Right renal cortex interstitium (tissue), 3 donors: ENCODE results near the gene DNAJC16. TPM values are rescaled to one million over a fixed set of nuclear protein-coding genes. Genes with fewer than 3 reads are reported as not detected.
"Not testable (repeated sequence)": the region's sequence is repeated elsewhere in the genome, so short reads cannot be mapped to it uniquely, and the experiment has no call there.

Experiments used
- DNase-seq, 3 donors: peaks; one replicate each; pipeline ENCODE4 v3.0.0-alpha.2; 2013; ENCODE audit warnings: low read depth in 3 of 3, low spot score in 2 of 3
- polyA plus RNA-seq, 3 donors: library from polyadenylated mRNA; unstranded; fragments of 120-200 nt; gene quantifications; one replicate each; pipeline ENCODE4 v1.2.1, GENCODE V29; 2013; ENCODE audit not compliant: insufficient read length in 3 of 3

The DNAJC16 gene
- polyA plus RNA-seq, 3 donors = 30.1 to 34.0 (median 32.1) TPM

DNA sequence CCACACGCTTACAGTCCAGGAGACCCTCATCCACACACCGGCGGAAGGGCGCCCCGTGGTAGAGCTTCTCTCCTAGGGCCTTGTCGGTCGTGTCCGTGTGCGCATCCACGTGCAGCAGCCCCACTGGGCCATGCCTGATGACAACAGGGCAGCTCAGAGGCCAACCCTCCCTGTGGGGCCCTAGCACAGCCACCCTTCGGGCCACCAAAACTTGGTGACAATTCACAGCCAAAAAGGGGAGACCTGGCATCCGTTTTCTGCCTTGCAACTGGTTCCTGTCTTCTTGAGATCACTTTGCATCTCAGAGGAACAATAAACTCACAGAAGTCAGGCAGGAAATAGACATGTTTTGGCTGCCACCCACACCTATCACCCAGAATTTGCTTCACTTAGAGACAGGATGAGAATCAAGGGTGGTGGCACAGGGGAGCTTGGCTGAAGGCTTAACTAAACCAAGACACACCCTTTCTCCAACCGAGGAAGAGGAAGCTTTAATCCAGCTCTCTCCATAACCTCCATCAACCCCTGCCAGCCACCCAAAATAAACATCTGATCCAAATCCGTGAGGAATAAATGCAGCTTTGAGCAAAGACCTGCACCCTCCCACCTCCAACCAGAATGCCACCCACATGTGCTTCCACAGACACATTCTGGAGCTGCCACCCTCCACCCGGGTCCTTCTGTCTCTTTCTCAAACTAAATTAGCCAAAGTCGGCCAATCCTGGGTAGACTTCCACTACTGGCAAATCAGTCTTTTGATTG lies 52.5 kb downstream of the DNAJC16 start:
- no peak for DNase-seq

DNA sequence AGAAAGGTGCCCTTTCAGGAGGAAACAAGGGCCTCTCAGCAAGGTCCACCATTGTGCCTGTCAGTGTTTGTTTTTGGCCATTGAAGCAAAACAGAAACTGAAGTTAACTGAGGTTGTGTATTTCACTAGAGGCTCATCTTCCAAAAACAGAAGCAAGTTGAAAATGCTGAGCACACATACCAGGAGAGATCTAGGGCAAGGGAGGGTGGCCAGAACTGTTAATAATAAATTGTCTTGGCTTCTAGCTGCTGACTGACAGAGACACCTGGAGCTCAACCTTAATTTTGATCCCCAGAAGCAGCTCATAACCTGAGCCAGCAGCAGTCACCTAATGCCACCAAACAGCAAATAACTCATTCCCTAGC lies 53.0 kb downstream of the DNAJC16 start:
- DNase-seq = no peak

- no peak for DNase-seq
Measured at GRCh38 chr1:15583016-15583706, 56.5 kb downstream of the DNAJC16 start.

- DNase-seq = no peak
Measured at GRCh38 chr1:15584489-15585363, 58.1 kb downstream of the DNAJC16 start, which contains the start of gene AGMAT. TSS of gene AGMAT (minus strand) at chr1:15585051. CDS start at chr1:15584967, 84 bp downstream.

GRCh38 chr1:15592285-15592684 lies 65.6 kb downstream of the DNAJC16 start:
- DNase-seq = no peak

DNA sequence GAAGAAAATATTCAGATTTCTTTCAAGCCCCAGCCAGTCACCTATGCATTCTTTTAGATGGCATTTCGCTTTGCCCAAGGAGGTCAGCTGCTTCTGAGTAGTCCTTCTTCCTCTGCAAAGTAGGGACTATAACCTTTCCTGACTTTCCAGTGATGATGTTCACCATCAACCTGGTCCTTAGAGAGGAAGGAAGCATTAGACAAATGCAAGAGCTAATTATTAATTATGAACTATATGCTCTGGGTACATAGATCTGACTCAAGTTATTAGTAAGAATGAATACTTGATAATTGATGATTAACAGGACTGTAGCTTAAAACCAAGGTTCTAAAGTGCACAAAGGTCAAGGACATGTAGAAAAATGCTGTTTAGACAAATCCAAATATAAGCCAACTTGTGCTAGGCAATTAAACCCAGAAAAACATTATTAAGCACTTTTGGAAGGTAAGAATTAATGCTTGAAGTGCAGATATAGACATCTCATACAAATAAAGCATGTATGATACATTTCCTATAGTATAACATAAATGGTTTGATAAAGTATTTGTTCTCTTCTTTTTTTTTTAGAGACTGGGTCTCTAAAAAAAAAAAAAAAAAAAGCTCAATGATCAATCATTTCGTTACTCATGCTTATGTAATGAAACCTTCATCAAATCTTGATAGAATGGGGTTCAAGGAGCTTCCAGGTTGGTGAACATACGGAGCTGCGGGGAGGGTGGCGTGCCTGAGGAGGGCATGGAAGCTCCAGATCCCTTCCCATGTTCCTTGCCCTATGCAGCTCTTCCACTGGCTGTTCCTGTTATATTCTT lies 69.4 kb downstream of the DNAJC16 start:
- no peak for DNase-seq

GRCh38 chr1:15598436-15598835 lies 71.8 kb downstream of the DNAJC16 start:
- DNase-seq = no peak

DNA sequence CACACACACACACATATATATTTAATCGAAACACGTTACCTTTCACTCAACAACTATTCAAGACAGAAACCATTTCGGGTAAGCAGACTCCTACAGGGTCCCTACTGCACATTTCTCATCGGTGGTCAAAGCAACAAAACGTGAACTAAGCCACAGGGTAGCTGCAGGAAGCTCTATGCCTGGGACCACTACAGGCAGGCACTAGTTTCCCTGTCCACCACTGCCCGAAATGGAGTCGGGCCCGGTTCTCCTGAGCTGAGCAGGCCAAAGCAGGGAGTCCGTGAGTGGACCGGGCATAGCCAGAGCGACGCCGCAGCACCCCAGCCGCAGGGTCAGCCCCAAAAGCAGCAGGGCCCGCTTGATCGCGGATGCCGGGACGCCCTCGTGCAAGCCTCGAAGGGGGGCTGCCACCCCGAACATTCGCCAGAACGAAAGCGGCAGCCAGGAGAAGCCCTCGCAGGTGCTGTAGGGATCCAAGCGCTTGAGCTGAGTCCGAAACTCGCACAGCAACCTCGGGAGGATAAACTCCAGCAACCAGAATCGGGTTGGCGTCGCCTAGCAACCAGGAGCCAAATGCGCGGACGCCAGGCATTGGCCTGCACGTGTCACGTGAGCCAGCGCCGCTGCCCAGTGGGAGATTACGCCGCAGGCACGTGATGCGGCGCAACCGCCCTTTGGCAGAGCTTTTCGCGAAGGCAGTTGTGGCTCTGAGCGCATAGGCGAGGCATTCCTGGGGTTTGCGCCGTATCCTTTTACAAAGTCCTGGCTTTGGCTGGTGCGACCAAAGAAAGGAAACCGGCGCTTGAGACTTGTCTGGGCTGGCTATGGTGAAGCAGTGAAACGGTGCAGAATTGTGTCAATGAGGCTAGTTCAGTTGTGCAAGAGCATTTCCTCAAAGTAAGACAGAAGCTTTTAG lies 76.7 kb downstream of the DNAJC16 start:
- DNase-seq = peak; percentile 90 to 94 (median 91)

DNA sequence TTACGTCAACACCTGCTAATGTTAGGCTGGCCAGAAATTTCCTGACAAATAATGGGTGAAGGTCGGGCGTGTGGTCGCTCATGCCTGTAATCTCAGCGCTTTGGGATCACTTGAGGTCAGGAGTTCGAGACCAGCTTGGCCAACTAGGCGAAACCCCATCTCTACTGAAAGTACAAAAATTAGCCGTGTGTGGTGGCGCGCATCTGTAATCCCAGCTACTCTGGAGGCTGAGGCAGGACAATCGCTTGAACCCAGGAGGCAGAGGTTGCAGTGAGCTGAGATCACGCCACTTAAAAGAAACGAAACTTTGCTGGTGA lies 77.3 kb downstream of the DNAJC16 start:
- not testable (repeated sequence) for DNase-seq

GRCh38 chr1:15604400-15604799 lies 77.8 kb downstream of the DNAJC16 start:
- not testable (repeated sequence) for DNase-seq

GRCh38 chr1:15605398-15606383 lies 79.0 kb downstream of the DNAJC16 start:
- no peak for DNase-seq

DNA sequence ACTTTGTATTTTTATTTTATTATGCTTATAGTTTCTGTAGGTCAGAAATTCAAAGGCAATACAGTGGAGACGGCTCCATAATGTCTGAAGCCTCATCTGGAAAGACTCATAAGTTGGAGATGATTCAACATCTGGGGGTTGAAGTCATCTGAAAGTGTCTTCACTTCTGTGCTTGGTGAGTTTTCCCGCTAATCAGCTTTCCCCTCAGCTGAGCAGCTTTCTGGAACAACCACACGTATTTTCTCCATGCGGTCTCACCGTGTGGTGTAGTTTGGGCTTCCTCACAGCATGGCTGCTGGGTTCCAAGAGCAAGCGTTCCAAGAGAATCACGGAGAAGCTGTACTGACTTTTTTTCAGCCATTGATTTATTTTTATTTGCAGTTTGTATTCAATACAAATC lies 83.0 kb downstream of the DNAJC16 start:
- no peak for DNase-seq

DNA sequence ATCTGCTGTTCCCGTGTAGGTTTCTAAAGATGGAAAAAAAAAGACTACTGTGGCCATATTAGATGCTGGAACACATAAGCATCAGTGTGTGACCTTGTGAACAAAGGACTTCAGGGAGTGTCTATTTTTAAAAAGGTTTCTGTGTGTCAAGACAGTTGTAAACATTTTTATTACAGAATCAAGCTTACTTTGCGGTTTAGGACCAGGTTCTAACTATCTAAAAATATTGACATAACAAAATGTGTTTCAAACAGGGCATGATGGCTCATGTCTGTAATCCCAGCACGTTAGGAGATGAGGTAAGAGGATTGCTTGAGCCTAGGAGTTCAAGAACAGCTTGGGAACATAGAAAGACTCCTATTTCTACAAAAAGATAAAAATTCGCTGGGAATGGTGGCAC lies 83.5 kb downstream of the DNAJC16 start:
- DNase-seq = no peak

- DNase-seq = no peak
Measured at GRCh38 chr1:15616373-15617172, 89.9 kb downstream of the DNAJC16 start.

DNA sequence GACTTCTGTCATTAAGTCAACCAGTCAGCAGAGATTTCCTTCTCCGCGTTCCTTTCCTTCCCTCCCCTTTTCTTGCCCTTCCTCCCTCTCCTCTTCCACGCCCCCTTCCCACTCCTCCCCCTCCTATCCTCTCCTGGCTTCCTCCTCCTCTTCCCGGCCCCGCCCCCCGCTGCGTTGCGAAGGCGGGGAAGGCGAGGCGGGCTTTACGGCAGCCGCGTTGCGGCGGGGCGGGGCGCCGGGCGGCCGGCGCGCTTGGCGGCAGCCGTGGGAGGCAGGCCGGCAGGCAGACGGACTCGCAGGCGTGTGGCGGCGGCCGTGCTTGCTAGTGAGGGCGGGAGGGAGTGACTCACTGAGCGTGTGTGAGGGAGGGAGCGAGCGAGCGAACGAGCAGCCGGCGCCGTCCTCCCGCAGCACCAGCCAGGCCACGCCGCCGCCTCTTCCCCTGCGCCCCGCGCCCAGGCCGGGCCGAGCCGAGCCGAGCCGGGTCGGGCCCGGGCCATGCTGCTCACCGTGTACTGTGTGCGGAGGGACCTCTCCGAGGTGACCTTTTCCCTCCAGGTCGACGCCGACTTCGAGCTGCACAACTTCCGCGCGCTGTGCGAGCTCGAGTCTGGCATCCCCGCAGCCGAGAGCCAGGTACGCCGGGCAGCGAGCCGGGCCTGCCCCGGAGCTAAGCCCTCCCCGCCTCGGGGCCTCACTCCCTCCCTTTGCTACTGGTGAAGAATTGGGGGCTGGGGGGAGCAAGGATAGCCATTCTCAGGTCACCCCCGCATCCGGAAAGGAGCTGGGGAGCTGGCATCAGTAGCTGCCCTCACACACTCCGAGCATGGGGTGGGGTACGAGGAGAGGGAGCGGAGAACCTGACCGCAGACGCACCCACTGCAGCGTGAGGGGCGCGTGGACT lies 90.8 kb downstream of the DNAJC16 start, which contains the start of gene DDI2:
TSS of gene DDI2 (plus strand) at position 286 of the 904 bp plus-strand sequence. CDS start at position 499, 213 bp downstream.
- DNase-seq = peak; percentile 84 to 95 (median 95)

DNA sequence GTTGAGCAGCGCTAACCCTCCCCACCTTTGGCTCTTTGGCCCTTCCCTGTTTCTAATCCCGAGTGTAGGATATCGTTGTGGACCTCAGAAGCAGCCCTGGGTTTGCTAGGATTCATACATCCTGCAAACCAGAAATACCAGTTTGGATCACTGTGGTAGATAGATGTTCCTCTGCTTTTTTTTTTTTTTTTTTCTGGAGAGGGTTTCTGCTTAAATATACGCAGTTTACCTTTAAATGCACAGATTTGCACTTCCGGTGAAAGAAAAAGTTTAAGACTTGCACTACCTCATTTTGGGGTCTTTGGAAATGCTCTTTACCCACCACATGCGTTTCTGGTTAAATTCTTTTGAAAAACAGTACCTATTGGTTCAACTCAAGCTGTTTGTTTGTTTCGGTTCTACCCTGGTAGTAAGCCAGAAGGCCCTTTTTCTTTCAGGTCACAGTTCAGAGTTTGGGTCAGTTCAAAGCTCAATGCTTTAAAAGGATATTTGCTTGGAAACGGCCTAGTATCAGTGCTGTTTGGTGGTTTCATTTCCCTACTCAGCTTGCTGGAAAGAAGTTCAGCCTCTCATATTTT lies 91.5 kb downstream of the DNAJC16 start:
- DNase-seq = no peak
